ENCODE measurements around the gene KMT2B. TPM values are rescaled to one million over a fixed set of nuclear protein-coding genes. Genes with fewer than 3 reads are reported as not detected.

The KMT2B gene
- total RNA-seq, 1 experiment from 2014 or later, result 10.8 TPM

GRCh38 chr19:35692010-35692409, 25.8 kb upstream of the KMT2B start:
- Histone ChIP-seq H3K27ac (ENCODE audit: low read length) (no peak overlapping the region), H3K4me1 (ENCODE audit: insufficient read depth, low read length) (no peaks in the 10 kb centered on the region), H3K79me2 (ENCODE audit: low read length) (no peaks in the 10 kb centered on the region), H3F3A (ENCODE audit: low read length, unreplicated experiment) (no peaks in the 10 kb centered on the region), H2AFZ (ENCODE audit: low read length) (peak overlapping the region; percentile 21; the same call in 1 of the 2 replicates), H4K20me1 (ENCODE audit: low read length) (no peaks in the 10 kb centered on the region), H3K9me3 (ENCODE audit: low read length) (no peaks in the 10 kb centered on the region), H3K27me3 (ENCODE audit: low read length) (no peaks in the 10 kb centered on the region), H3K9me2 (replicated peaks; ENCODE audit: low read length) (no peaks in the 10 kb centered on the region), H3K4me3 (ENCODE audit: low read length) (no peak overlapping the region), H3K4me2 (ENCODE audit: low read length) (peak overlapping the region; percentile 21), H3K9ac (ENCODE audit: low read length) (no peak overlapping the region), H3K36me3 (ENCODE audit: low read depth, low read length) (no peaks in the 10 kb centered on the region; the same call in 1 of the 2 replicates)
- ChIA-PET CTCF (interaction anchor here (0.7 kb wide), 1 partner anchor 91 kb away, joined by 3 read pairs; no protein-coding TSS in a partner anchor), POLR2A (ENCODE audit: unreplicated experiment) (no interaction called here)
- no TSS peak for BruUV-seq (replicated peaks)
- ATAC-seq (no peak), DNase-seq (peak; percentile 23)
- TF ChIP-seq EZH2 (IDR thresholded peaks at IDR 0.05; ENCODE audit: low read length, unreplicated experiment) (no peak), EZH2phosphoT487 (IDR thresholded peaks at IDR 0.05; ENCODE audit: borderline replicate concordance, low read length) (no peak)
- TF ChIP-seq, protein P1, sequence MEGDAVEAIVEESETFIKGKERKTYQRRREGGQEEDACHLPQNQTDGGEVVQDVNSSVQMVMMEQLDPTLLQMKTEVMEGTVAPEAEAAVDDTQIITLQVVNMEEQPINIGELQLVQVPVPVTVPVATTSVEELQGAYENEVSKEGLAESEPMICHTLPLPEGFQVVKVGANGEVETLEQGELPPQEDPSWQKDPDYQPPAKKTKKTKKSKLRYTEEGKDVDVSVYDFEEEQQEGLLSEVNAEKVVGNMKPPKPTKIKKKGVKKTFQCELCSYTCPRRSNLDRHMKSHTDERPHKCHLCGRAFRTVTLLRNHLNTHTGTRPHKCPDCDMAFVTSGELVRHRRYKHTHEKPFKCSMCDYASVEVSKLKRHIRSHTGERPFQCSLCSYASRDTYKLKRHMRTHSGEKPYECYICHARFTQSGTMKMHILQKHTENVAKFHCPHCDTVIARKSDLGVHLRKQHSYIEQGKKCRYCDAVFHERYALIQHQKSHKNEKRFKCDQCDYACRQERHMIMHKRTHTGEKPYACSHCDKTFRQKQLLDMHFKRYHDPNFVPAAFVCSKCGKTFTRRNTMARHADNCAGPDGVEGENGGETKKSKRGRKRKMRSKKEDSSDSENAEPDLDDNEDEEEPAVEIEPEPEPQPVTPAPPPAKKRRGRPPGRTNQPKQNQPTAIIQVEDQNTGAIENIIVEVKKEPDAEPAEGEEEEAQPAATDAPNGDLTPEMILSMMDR (conservative IDR thresholded peaks at IDR 0.05; ENCODE audit: low read depth, low read length), result peak; percentile 19; the same call in 1 of the 2 replicates
- intact Hi-C loops (cut with micrococcal nuclease), result loop anchor here (10.0 kb wide), 1 partner anchor 133 kb away; no protein-coding TSS in a partner anchor

- no TSS peak for BruUV-seq (replicated peaks)
- ChIA-PET POLR2A (ENCODE audit: unreplicated experiment) (no interaction called here), CTCF (no interaction called here)
- no peak for ATAC-seq
- no peak overlapping the region for H3K27ac ChIP-seq (ENCODE audit: low read length)
- no peaks in the 10 kb centered on the region for H3F3A ChIP-seq (ENCODE audit: low read length, unreplicated experiment)
- H3K9me3 ChIP-seq (ENCODE audit: low read length), result no peaks in the 10 kb centered on the region
- H3K4me2 ChIP-seq (ENCODE audit: low read length), result no peak overlapping the region
- H3K4me3 ChIP-seq (ENCODE audit: low read length), result no peak overlapping the region
- H3K27me3 ChIP-seq (ENCODE audit: low read length), result no peaks in the 10 kb centered on the region
- no peaks in the 10 kb centered on the region for H3K79me2 ChIP-seq (ENCODE audit: low read length)
- H2AFZ ChIP-seq (ENCODE audit: low read length), result no peak overlapping the region
- TF ChIP-seq EZH2phosphoT487 (IDR thresholded peaks at IDR 0.05; ENCODE audit: borderline replicate concordance, low read length), result no peak
- TF ChIP-seq, protein P1 (conservative IDR thresholded peaks at IDR 0.05; ENCODE audit: low read depth, low read length), result no peak
- no peaks in the 10 kb centered on the region for H4K20me1 ChIP-seq (ENCODE audit: low read length)
- H3K36me3 ChIP-seq (ENCODE audit: low read depth, low read length), result no peaks in the 10 kb centered on the region; the same call in 1 of the 2 replicates
- no peaks in the 10 kb centered on the region for H3K9me2 ChIP-seq (replicated peaks; ENCODE audit: low read length)
- intact Hi-C loops (cut with micrococcal nuclease), result loop anchor here (1.0 to 10.0 kb wide), 2 partner anchors 24 to 131 kb away; no protein-coding TSS in a partner anchor
- H3K4me1 ChIP-seq (ENCODE audit: insufficient read depth, low read length), result no peaks in the 10 kb centered on the region
- no peak for DNase-seq
- H3K9ac ChIP-seq (ENCODE audit: low read length), result no peak overlapping the region
Measured at GRCh38 chr19:35693422-35693821, 24.4 kb upstream of the KMT2B start.

DNA sequence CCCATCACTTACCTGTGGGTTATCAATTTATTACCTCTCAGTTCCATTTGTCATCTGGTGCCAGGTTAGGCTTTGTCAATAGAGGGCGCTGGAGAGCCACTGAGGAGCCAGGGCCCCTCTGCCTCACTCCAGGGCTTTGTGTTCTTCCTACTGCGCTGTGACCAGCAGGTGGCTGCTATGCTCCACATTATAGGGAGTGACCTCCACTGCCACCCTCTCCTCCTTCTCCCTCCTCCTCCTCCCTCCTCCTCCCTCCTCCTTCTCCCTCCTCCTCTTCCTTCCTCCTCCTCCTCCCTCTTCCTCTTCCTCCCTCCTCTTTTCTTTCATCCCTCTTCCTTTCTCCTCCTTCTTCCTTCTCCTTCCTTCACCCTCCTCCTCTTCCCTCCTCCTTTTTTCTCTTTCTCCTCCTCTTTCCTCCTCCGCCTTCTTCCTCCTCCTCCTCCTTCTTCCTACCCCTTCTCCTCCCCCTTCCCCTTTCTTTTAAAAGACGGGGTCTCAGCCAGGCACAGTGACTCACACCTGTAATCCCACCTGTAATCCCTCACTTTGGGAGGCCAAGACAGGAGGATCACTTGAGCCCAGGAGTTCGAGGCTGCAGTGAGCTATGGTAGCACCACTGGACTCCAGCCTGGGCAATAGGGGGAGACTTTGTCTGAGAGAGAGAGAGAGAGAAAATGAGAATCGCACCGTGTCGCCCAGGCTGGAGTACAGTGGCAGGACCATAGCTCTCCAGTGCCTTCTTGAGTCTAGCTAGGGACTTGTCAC, 23.8 kb upstream of the KMT2B start:
- BruUV-seq (replicated peaks), result no TSS peak
- H3K36me3 ChIP-seq (ENCODE audit: low read depth, low read length), result no peaks in the 10 kb centered on the region; the same call in 1 of the 2 replicates
- no peaks in the 10 kb centered on the region for H3K9me3 ChIP-seq (ENCODE audit: low read length)
- no peaks in the 10 kb centered on the region for H3K79me2 ChIP-seq (ENCODE audit: low read length)
- no peak overlapping the region for H2AFZ ChIP-seq (ENCODE audit: low read length)
- H3K4me2 ChIP-seq (ENCODE audit: low read length), result no peak overlapping the region
- no peak overlapping the region for H3K9ac ChIP-seq (ENCODE audit: low read length)
- H3K4me3 ChIP-seq (ENCODE audit: low read length), result no peak overlapping the region
- intact Hi-C loops (cut with micrococcal nuclease), result loop anchor here (1.0 to 10.0 kb wide), 2 partner anchors 23 to 131 kb away; no protein-coding TSS in a partner anchor
- DNase-seq, result peak; percentile 86
- H3K9me2 ChIP-seq (replicated peaks; ENCODE audit: low read length), result no peaks in the 10 kb centered on the region
- H3K4me1 ChIP-seq (ENCODE audit: insufficient read depth, low read length), result no peaks in the 10 kb centered on the region
- H3K27ac ChIP-seq (ENCODE audit: low read length), result no peak overlapping the region
- no peaks in the 10 kb centered on the region for H4K20me1 ChIP-seq (ENCODE audit: low read length)
- no peaks in the 10 kb centered on the region for H3K27me3 ChIP-seq (ENCODE audit: low read length)
- CTCF ChIA-PET, result interaction anchor here (0.6 to 0.7 kb wide), 2 partner anchors 42 to 63 kb away, joined by 3 to 4 read pairs; no protein-coding TSS in a partner anchor
- TF ChIP-seq, protein P1 (conservative IDR thresholded peaks at IDR 0.05; ENCODE audit: low read depth, low read length), result peak; percentile 84
- no peak for TF ChIP-seq EZH2phosphoT487 (IDR thresholded peaks at IDR 0.05; ENCODE audit: borderline replicate concordance, low read length)
- POLR2A ChIA-PET (ENCODE audit: unreplicated experiment), result no interaction called here
- no peaks in the 10 kb centered on the region for H3F3A ChIP-seq (ENCODE audit: low read length, unreplicated experiment)
- peak; percentile 100 for ATAC-seq

All from PC-3 (cell line).